A549 (cell line): ENCODE data around the gene DNMT3A. TPM values are rescaled to one million over a fixed set of nuclear protein-coding genes. Genes with fewer than 3 reads are reported as not detected.

Experiments used
- ATAC-seq, 2 experiments: fragments of 200-7000 bp in 1 of 2; fragments of >200 bp in 1 of 2; cut with Nextera tagmentation in 1 of 2; cut with Tn5 transposase in 1 of 2; 3 replicates each; pipeline versions ENCODE4 v1.8.0 to v1.9.1; 2018 to 2020; ENCODE audit warnings: mild to moderate bottlenecking in 1 of 2, moderate library complexity in 1 of 2
- CTCF ChIA-PET: fragments of 300-600 bp; sonication (Branson Sonifier 250); formaldehyde crosslinking; extraction: SDS; loops from one replicate; lab custom pipeline; 2021; ENCODE audit warnings: antibody characterized with exemption, inconsistent platforms; lab: Yijun Ruan, JAX
- POLR2A ChIA-PET: fragments of 350-600 bp; formaldehyde crosslinking; extraction: SDS; loops from one replicate; lab custom pipeline; 2021; ENCODE audit warnings: antibody characterized with exemption, inconsistent platforms; lab: Yijun Ruan, JAX
- DNase-seq, 2 experiments: peaks; one replicate each; pipeline versions ENCODE4 v3.0.0 to v3.0.0-alpha.2; 2011 to 2016; ENCODE audit warnings: low read depth in 1 of 2, low spot score in 1 of 2
- FAIRE-seq: peaks from 2 replicates; lab custom pipeline; 2011; peaks lifted over from hg19 to GRCh38; lab: Jason Lieb, UNC
- H3K27ac ChIP-seq, 2 experiments: fragments of >200 bp; sonication (Bioruptor Twin); formaldehyde crosslinking; 3 replicates each; pipeline ENCODE4 v1.5.1; 2016 to 2017
- H3K4me1 ChIP-seq: fragments of >200 bp; sonication (Bioruptor Twin); formaldehyde crosslinking; 3 replicates; pipeline ENCODE4 v1.6.1; 2016
- H3K4me2 ChIP-seq: fragments of >200 bp; sonication (Bioruptor Twin); formaldehyde crosslinking; 3 replicates; pipeline ENCODE4 v1.6.1; 2016
- H3K4me3 ChIP-seq: fragments of >200 bp; sonication (Bioruptor Twin); formaldehyde crosslinking; 3 replicates; pipeline ENCODE4 v1.5.1; 2016
- H3K9me3 ChIP-seq: fragments of >200 bp; sonication (Bioruptor Twin); formaldehyde crosslinking; 3 replicates; pipeline ENCODE4 v1.6.1; 2016
- CEBPB ChIP-seq, 2 experiments: fragments of >200 bp in 1 of 2; sonication (Bioruptor Twin) in 1 of 2; formaldehyde crosslinking in 1 of 2; IDR thresholded peaks; 2 replicates each; pipeline ENCODE4 v1.6.1; 2012 to 2016
- CHD2 ChIP-seq: fragments of 150-350 bp; IDR thresholded peaks from 2 replicates; pipeline ENCODE4 v1.6.1; 2014; ENCODE audit warnings: low read length; ENCODE audit not compliant: partially characterized antibody
- EHF ChIP-seq: fragments of 250-450 bp; sonication (Bioruptor Pico); IDR thresholded peaks from 2 replicates; pipeline ENCODE4 v1.5.0; 2020; ENCODE audit warnings: mild to moderate bottlenecking
- EHMT2 ChIP-seq: fragments of 200-600 bp; sonication (generic); IDR thresholded peaks from 2 replicates; pipeline ENCODE4 v1.6.1; 2016; ENCODE audit warnings: antibody characterized with exemption, low read depth, mild to moderate bottlenecking, moderate library complexity
- EP300 ChIP-seq, 2 experiments: fragments of >200 bp; sonication (Bioruptor Twin); formaldehyde crosslinking; IDR thresholded peaks; 2 replicates in 1 of 2; 3 replicates in 1 of 2; pipeline ENCODE4 v1.6.1; 2016 to 2017
- FOSB ChIP-seq: fragments of 250-450 bp; sonication (Bioruptor Pico); IDR thresholded peaks from 2 replicates; pipeline ENCODE4 v1.5.0; 2020; ENCODE audit warnings: mild to moderate bottlenecking, moderate library complexity
- JUNB ChIP-seq: fragments of >200 bp; sonication (Bioruptor Twin); formaldehyde crosslinking; IDR thresholded peaks from 2 replicates; pipeline ENCODE4 v1.6.1; 2016
- KDM5A ChIP-seq: fragments of 200-600 bp; sonication (generic); IDR thresholded peaks from 2 replicates; pipeline ENCODE4 v1.6.1; 2016; ENCODE audit warnings: antibody characterized with exemption, mild to moderate bottlenecking
- NFE2L2 ChIP-seq: fragments of 150-350 bp; conservative IDR thresholded peaks from 2 replicates; pipeline ENCODE4 v1.6.1; 2014; ENCODE audit warnings: low read length
- RFX5 ChIP-seq: fragments of 450-650 bp; IDR thresholded peaks from 2 replicates; pipeline ENCODE4 v1.7.1; 2014; ENCODE audit warnings: antibody characterized with exemption, mild to moderate bottlenecking, moderate library complexity
- RNF2 ChIP-seq: fragments of 200-600 bp; sonication (generic); IDR thresholded peaks from 2 replicates; pipeline ENCODE4 v1.6.1; 2016; ENCODE audit warnings: low read depth, mild to moderate bottlenecking, antibody characterized with exemption, moderate library complexity, borderline replicate concordance
- SMC3 ChIP-seq: fragments of >200 bp; sonication (Bioruptor Twin); formaldehyde crosslinking; IDR thresholded peaks from 3 replicates; pipeline ENCODE4 v1.6.1; 2018; ENCODE audit warnings: inconsistent platforms
- SREBF2 ChIP-seq: fragments of 450-650 bp; IDR thresholded peaks from 2 replicates; pipeline ENCODE4 v1.6.1; 2014; ENCODE audit warnings: mild to moderate bottlenecking, moderate library complexity
- TFCP2L1 ChIP-seq: fragments of 250-450 bp; sonication (Bioruptor Pico); IDR thresholded peaks from 2 replicates; pipeline ENCODE4 v1.5.0; 2021; ENCODE audit warnings: mild to moderate bottlenecking
- ZC3H11A ChIP-seq: fragments of 450-650 bp; IDR thresholded peaks from 2 replicates; pipeline ENCODE4 v1.6.1; 2014; ENCODE audit warnings: antibody characterized with exemption, mild to moderate bottlenecking
- ZSCAN20 ChIP-seq: fragments of 250-450 bp; sonication (Bioruptor Pico); IDR thresholded peaks from 2 replicates; pipeline ENCODE4 v1.8.0; 2022; ENCODE audit warnings: mild to moderate bottlenecking, moderate library complexity
- WGBS: methylation state at CpG from one replicate; pipeline ENCODE4 v1.1.6; 2017; ENCODE audit errors: missing lambda C conversion rate; 5-methylcytosine and 5-hydroxymethylcytosine counted together
- polyA plus RNA-seq, 4 experiments: library from polyadenylated mRNA; depleted of rRNA in 3 of 4; stranded (reverse); fragments of >200 nt; fragmentation: RNase III in 1 of 4; extraction: RNeasy Plus Mini Kit Qiagen cat#74134 plus additional on column Dnase treatment in 1 of 4; gene quantifications; 2 replicates in 3 of 4; 3 replicates in 1 of 4; pipeline ENCODE4 v1.2.3, GENCODE V29; 2011 to 2017
- TF ChIP-seq, protein P1 (sequence below): fragments of >200 bp; sonication (Bioruptor Twin); formaldehyde crosslinking; IDR thresholded peaks from 3 replicates; pipeline ENCODE4 v1.6.1; 2016
- TF ChIP-seq, protein P2 (sequence below): fragments of >200 bp; sonication (Bioruptor Twin); formaldehyde crosslinking; IDR thresholded peaks from 3 replicates; pipeline ENCODE4 v1.5.1; 2016
- TF ChIP-seq, protein P3 (sequence below): fragments of 200-600 bp; sonication (generic); IDR thresholded peaks from 2 replicates; pipeline ENCODE4 v1.6.1; 2016; ENCODE audit warnings: antibody characterized with exemption, mild to moderate bottlenecking, moderate library complexity
- TF ChIP-seq, protein P4 (sequence below): fragments of 450-650 bp; IDR thresholded peaks from 2 replicates; pipeline ENCODE4 v1.6.1; 2014; ENCODE audit warnings: antibody characterized with exemption

The DNMT3A gene
- polyA plus RNA-seq, 2 of the 4 experiments (the other 2 are of a cell fraction), result 4.4 to 11.9 TPM

DNA sequence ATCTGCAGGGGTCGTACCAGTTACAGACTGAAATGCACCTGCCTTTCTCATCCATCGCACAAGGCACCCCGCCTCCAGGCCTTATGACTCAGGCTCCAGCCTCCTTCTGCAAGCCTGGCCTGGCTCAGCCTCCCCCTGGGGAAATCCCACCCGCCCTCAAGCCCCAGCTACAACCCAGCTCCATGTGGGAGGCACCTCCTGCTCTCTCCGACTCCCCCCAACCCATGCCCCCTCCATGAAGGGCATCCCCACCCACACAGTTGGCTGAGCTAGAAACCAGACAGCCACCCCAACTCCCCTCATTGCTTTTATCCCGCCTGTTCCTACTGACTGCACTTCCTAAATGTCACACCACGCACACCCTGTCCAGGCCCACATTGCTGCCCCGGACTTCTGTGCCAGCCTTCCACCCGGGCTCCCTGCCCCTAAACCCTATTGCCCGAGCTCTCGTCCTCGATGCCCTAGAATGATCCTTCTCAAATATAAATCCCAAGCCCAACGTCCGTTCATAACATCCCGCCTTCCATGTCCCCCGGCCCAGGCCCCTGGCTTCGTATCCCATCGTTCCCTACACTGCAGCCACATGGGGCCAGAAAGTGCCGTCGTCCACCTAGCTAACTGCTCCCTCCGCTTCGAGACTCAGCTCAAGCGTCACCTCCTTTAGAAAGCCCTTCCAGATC is 9.9 kb downstream of the DNMT3A start:
- FAIRE-seq, result no peak
- Histone ChIP-seq H3K4me2 (no peak overlapping the region), H3K27ac (no peak overlapping the region), H3K9me3 (peaks cover 9% of the 10 kb centered on the region; the same call in 1 of the 3 replicates), H3K4me3 (no peak overlapping the region), H3K4me1 (no peaks in the 10 kb centered on the region)
- 87% methylated on average over 22 of the region's 23 CpGs for WGBS
- no peak for ATAC-seq
- DNase-seq, result no peak
- ChIA-PET CTCF (interaction anchor here (0.5 to 4.1 kb wide), 11 partner anchors 8 to 1062 kb away, joined by 3 to 15 read pairs (median 3); partner anchors contain the start of gene DNMT3A), POLR2A (no interaction called here)
- TF ChIP-seq EP300 (IDR thresholded peaks at IDR 0.05), result no peak
- no peak for TF ChIP-seq CEBPB (IDR thresholded peaks at IDR 0.05)
- TF ChIP-seq, protein P1, sequence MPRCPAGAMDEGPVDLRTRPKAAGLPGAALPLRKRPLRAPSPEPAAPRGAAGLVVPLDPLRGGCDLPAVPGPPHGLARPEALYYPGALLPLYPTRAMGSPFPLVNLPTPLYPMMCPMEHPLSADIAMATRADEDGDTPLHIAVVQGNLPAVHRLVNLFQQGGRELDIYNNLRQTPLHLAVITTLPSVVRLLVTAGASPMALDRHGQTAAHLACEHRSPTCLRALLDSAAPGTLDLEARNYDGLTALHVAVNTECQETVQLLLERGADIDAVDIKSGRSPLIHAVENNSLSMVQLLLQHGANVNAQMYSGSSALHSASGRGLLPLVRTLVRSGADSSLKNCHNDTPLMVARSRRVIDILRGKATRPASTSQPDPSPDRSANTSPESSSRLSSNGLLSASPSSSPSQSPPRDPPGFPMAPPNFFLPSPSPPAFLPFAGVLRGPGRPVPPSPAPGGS, result no peak

DNA sequence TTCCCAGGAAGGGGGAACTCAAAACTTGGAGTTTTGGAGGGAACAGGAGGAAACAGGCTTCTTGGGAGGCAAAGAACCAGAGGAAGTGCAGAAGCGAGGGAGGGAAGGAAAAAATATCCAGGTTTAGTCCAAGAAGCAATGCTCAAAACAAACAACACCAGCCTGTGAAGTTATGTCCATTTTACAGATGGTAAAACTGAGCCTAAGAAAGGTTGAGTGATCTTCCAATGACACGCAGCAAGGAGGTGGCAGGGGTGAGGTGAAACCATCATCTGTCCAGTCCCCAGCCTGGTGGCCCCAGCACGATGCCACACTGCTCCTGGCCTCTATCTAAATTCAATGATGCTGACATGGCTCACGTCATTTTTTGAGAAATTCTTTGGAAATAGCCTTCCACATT is 10.8 kb downstream of the DNMT3A start:
- no peaks in the 10 kb centered on the region for H3K4me1 ChIP-seq
- TF ChIP-seq, protein P2, sequence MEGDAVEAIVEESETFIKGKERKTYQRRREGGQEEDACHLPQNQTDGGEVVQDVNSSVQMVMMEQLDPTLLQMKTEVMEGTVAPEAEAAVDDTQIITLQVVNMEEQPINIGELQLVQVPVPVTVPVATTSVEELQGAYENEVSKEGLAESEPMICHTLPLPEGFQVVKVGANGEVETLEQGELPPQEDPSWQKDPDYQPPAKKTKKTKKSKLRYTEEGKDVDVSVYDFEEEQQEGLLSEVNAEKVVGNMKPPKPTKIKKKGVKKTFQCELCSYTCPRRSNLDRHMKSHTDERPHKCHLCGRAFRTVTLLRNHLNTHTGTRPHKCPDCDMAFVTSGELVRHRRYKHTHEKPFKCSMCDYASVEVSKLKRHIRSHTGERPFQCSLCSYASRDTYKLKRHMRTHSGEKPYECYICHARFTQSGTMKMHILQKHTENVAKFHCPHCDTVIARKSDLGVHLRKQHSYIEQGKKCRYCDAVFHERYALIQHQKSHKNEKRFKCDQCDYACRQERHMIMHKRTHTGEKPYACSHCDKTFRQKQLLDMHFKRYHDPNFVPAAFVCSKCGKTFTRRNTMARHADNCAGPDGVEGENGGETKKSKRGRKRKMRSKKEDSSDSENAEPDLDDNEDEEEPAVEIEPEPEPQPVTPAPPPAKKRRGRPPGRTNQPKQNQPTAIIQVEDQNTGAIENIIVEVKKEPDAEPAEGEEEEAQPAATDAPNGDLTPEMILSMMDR, result no peak
- no peak for TF ChIP-seq SREBF2
- no peak for TF ChIP-seq EHF
- TF ChIP-seq RNF2, result no peak
- no peak for TF ChIP-seq ZC3H11A
- TF ChIP-seq, protein P3, sequence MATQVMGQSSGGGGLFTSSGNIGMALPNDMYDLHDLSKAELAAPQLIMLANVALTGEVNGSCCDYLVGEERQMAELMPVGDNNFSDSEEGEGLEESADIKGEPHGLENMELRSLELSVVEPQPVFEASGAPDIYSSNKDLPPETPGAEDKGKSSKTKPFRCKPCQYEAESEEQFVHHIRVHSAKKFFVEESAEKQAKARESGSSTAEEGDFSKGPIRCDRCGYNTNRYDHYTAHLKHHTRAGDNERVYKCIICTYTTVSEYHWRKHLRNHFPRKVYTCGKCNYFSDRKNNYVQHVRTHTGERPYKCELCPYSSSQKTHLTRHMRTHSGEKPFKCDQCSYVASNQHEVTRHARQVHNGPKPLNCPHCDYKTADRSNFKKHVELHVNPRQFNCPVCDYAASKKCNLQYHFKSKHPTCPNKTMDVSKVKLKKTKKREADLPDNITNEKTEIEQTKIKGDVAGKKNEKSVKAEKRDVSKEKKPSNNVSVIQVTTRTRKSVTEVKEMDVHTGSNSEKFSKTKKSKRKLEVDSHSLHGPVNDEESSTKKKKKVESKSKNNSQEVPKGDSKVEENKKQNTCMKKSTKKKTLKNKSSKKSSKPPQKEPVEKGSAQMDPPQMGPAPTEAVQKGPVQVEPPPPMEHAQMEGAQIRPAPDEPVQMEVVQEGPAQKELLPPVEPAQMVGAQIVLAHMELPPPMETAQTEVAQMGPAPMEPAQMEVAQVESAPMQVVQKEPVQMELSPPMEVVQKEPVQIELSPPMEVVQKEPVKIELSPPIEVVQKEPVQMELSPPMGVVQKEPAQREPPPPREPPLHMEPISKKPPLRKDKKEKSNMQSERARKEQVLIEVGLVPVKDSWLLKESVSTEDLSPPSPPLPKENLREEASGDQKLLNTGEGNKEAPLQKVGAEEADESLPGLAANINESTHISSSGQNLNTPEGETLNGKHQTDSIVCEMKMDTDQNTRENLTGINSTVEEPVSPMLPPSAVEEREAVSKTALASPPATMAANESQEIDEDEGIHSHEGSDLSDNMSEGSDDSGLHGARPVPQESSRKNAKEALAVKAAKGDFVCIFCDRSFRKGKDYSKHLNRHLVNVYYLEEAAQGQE, result no peak
- TF ChIP-seq FOSB (CRISPR knock-in tag), result no peak
- TF ChIP-seq NFE2L2, result no peak
- TF ChIP-seq ZSCAN20 (CRISPR knock-in tag), result no peak
- TF ChIP-seq KDM5A, result no peak
- TF ChIP-seq TFCP2L1, result no peak
- TF ChIP-seq JUNB, result no peak
- TF ChIP-seq RFX5, result no peak
- TF ChIP-seq SMC3, result no peak
- TF ChIP-seq, protein P4, sequence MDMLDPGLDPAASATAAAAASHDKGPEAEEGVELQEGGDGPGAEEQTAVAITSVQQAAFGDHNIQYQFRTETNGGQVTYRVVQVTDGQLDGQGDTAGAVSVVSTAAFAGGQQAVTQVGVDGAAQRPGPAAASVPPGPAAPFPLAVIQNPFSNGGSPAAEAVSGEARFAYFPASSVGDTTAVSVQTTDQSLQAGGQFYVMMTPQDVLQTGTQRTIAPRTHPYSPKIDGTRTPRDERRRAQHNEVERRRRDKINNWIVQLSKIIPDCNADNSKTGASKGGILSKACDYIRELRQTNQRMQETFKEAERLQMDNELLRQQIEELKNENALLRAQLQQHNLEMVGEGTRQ, result no peak
- no peak for TF ChIP-seq EHMT2
- no peak for TF ChIP-seq CHD2
- ChIA-PET CTCF (interaction anchor here (1.1 to 3.5 kb wide), 2 partner anchors 12 to 236 kb away, joined by 3 to 15 read pairs; partner anchors contain the start of gene DNMT3A), POLR2A (no interaction called here)
- H3K4me2 ChIP-seq, result no peak overlapping the region
- no peak overlapping the region for H3K27ac ChIP-seq
- FAIRE-seq (no peak), ATAC-seq (no peak), DNase-seq (no peak)
- H3K4me3 ChIP-seq, result no peak overlapping the region
- 79% methylated on average over 4 of the region's 4 CpGs for WGBS
- H3K9me3 ChIP-seq, result peaks cover 16% of the 10 kb centered on the region; the same call in 2 of the 3 replicates
